K562 (cell line): Measurements from ENCODE around the gene PFDN2.

Experiments used
- E2F1 ChIP-seq: sonication (generic); formaldehyde crosslinking; IDR thresholded peaks from 2 replicates; pipeline ENCODE4 v1.8.1; 2023; ENCODE audit warnings: mild to moderate bottlenecking, missing genetic modification reagents, moderate library complexity
- TF ChIP-seq, protein P1 (sequence below), 3 experiments: IDR thresholded peaks in 2 of 3; conservative IDR thresholded peaks in 1 of 3; 2 replicates each; pipeline ENCODE4 v1.5.1; 2011 to 2012; ENCODE audit warnings: low read length in 3 of 3, mild to moderate bottlenecking in 3 of 3, control low read depth in 2 of 3, improper control_type of control experiment in 1 of 3, inconsistent platforms in 1 of 3, low read depth in 1 of 3, mixed read lengths in 1 of 3, moderate library complexity in 1 of 3; ENCODE audit not compliant: insufficient read depth in 2 of 3

GRCh38 chr1:161114556-161114955, 3.3 kb downstream of the PFDN2 start:
- no peak for TF ChIP-seq E2F1
- TF ChIP-seq, protein P1, sequence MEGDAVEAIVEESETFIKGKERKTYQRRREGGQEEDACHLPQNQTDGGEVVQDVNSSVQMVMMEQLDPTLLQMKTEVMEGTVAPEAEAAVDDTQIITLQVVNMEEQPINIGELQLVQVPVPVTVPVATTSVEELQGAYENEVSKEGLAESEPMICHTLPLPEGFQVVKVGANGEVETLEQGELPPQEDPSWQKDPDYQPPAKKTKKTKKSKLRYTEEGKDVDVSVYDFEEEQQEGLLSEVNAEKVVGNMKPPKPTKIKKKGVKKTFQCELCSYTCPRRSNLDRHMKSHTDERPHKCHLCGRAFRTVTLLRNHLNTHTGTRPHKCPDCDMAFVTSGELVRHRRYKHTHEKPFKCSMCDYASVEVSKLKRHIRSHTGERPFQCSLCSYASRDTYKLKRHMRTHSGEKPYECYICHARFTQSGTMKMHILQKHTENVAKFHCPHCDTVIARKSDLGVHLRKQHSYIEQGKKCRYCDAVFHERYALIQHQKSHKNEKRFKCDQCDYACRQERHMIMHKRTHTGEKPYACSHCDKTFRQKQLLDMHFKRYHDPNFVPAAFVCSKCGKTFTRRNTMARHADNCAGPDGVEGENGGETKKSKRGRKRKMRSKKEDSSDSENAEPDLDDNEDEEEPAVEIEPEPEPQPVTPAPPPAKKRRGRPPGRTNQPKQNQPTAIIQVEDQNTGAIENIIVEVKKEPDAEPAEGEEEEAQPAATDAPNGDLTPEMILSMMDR (IDR thresholded peaks at IDR 0.05 in 2 of 3, conservative IDR thresholded peaks at IDR 0.05 in 1 of 3; ENCODE audit: insufficient read depth in 2 of 3, low read depth in 1 of 3, low read length in 3 of 3): no peak
